Ishikawa (cell line): Measurements from ENCODE around the gene VAV3.

Experiments used
- CREB1 ChIP-seq: IDR thresholded peaks from 2 replicates; pipeline ENCODE4 v1.6.1; 2012; ENCODE audit warnings: low read depth
- EGR1 ChIP-seq: IDR thresholded peaks from 2 replicates; pipeline ENCODE4 v1.6.1; 2012
- REST ChIP-seq: IDR thresholded peaks from 2 replicates; pipeline ENCODE4 v1.6.1; 2012; ENCODE audit warnings: low read depth, mild to moderate bottlenecking

DNA sequence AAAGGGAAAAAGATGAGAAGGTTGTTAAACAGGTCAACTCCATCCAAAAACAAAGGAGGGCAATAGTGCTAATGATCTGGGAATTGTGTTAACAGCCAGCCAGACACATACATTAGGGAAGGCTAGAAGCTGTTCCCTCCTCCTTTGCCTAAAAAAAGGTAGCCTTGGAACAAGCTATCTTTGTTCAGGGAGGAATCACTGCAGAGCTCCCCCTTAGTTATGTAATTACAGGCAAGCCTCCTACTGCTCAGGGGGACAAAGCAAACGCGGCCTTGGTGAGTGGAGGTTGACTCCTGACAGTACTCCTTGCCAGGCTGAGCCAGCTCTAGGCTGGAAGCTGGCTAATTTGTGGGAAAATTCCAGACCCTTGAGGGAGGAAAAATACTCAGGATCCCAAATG, 97.6 kb downstream of the VAV3 start:
- TF ChIP-seq REST (no peak), EGR1 (no peak), CREB1 (no peak)
